ENCODE measurements around the gene FAM240A.

DNA sequence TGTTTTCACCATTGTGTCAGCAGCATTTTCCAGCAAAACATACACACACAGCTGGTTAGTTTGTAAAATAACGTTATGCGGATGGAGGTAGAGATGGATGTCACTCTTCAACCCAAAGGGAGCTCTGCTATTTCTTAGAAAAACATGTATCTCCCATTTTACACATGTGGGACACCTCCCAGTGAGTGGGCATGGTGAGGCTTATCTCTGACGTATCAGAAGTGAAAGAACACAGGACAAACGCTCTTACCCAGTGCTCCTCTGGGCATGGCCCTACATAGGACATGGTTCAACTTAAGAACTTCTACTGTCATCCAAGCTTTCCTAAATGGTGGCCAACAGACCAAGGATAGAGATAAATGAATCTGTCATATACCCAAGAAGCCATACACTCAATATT, 2.1 kb downstream of the FAM240A start:
- TF ChIP-seq, protein P1, sequence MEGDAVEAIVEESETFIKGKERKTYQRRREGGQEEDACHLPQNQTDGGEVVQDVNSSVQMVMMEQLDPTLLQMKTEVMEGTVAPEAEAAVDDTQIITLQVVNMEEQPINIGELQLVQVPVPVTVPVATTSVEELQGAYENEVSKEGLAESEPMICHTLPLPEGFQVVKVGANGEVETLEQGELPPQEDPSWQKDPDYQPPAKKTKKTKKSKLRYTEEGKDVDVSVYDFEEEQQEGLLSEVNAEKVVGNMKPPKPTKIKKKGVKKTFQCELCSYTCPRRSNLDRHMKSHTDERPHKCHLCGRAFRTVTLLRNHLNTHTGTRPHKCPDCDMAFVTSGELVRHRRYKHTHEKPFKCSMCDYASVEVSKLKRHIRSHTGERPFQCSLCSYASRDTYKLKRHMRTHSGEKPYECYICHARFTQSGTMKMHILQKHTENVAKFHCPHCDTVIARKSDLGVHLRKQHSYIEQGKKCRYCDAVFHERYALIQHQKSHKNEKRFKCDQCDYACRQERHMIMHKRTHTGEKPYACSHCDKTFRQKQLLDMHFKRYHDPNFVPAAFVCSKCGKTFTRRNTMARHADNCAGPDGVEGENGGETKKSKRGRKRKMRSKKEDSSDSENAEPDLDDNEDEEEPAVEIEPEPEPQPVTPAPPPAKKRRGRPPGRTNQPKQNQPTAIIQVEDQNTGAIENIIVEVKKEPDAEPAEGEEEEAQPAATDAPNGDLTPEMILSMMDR (IDR thresholded peaks at IDR 0.05) = no peak
- no peak for TF ChIP-seq POLR2A (IDR thresholded peaks at IDR 0.05)

All from ovary (tissue), 3 donors.